Gastroesophageal sphincter (tissue), 3 donors: ENCODE measurements around the gene LRRC26.

ENCODE experiments used
- CTCF ChIP-seq, 4 experiments: fragments of 200-600 bp in 2 of 4; fragments of 450-650 bp in 2 of 4; sonication (generic) in 1 of 4; IDR thresholded peaks; one replicate each; pipeline ENCODE4 v1.5.1; 2017 to 2019; ENCODE audit warnings: antibody characterized with exemption in 4 of 4, mild to moderate bottlenecking in 2 of 4, moderate library complexity in 2 of 4
- POLR2A ChIP-seq, 2 donors: fragments of 450-650 bp; IDR thresholded peaks; one replicate each; pipeline ENCODE4 v1.6.1; 2017; ENCODE audit warnings: antibody characterized with exemption in 2 of 2, mild to moderate bottlenecking in 2 of 2, moderate library complexity in 1 of 2

GRCh38 chr9:137191245-137191644, 21.4 kb upstream of the LRRC26 start:
- no peak for TF ChIP-seq POLR2A (IDR thresholded peaks at IDR 0.05)
- TF ChIP-seq CTCF (IDR thresholded peaks at IDR 0.05): no peak
